Thymus (tissue), 11 donors: Measurements from ENCODE around the gene AGT. TPM values are rescaled to one million over a fixed set of nuclear protein-coding genes. Genes with fewer than 3 reads are reported as not detected.
A peak's percentile ranks its signal among the peaks of the same experiment; 100 is the strongest.
"Not testable (repeated sequence)": the region's sequence is repeated elsewhere in the genome, so short reads cannot be mapped to it uniquely, and the experiment has no call there.

Source experiments
- DNase-seq, 9 donors: peaks; one replicate each; pipeline ENCODE4 v3.0.0-alpha.2; 2013; ENCODE audit warnings: low spot score in 9 of 9, low read depth in 6 of 9, missing footprints in 1 of 9
- H3K27ac ChIP-seq, 2 donors: one replicate each; pipeline ENCODE4 v1.5.1; 2013; ENCODE audit warnings: control low read depth in 1 of 2, low read depth in 1 of 2, low read length in 1 of 2, mild to moderate bottlenecking in 1 of 2, moderate library complexity in 1 of 2
- H3K27me3 ChIP-seq, 2 donors: one replicate each; pipeline ENCODE4 v1.5.1; 2013; ENCODE audit warnings: low read length in 1 of 2; ENCODE audit not compliant: control insufficient read depth in 2 of 2, insufficient read depth in 1 of 2
- H3K36me3 ChIP-seq, 2 donors: one replicate each; pipeline ENCODE4 v1.5.1; 2013; ENCODE audit warnings: low read length in 1 of 2, mild to moderate bottlenecking in 1 of 2, moderate library complexity in 1 of 2; ENCODE audit not compliant: control insufficient read depth in 2 of 2, insufficient read depth in 2 of 2
- H3K4me1 ChIP-seq, 2 donors: one replicate each; pipeline ENCODE4 v1.5.1; 2013; ENCODE audit warnings: low read length in 2 of 2; ENCODE audit not compliant: control insufficient read depth in 2 of 2, insufficient read depth in 2 of 2
- H3K4me3 ChIP-seq, 2 donors: one replicate each; pipeline ENCODE4 v1.5.1; 2013; ENCODE audit warnings: low read length in 2 of 2, control low read depth in 1 of 2, mild to moderate bottlenecking in 1 of 2
- H3K9me3 ChIP-seq, 2 donors: one replicate each; pipeline ENCODE4 v1.5.1; 2013; ENCODE audit warnings: low read length in 1 of 2, mild to moderate bottlenecking in 1 of 2; ENCODE audit not compliant: control insufficient read depth in 2 of 2, insufficient read depth in 1 of 2
- WGBS: extraction: QIAGEN DNeasy Blood & Tissue Kit; methylation state at CpG from one replicate; pipeline ENCODE4 v1.1.7; 2013; 5-methylcytosine and 5-hydroxymethylcytosine counted together
- polyA plus RNA-seq: library from polyadenylated mRNA; stranded (reverse); fragments of 200-250 nt; gene quantifications from one replicate; pipeline ENCODE4 v1.2.3, GENCODE V29; 2013
- total RNA-seq: library from RNA; stranded (reverse); fragments of 120-200 nt; gene quantifications from one replicate; pipeline ENCODE4 v1.2.4, GENCODE V29; 2013
- donor health status: healthy.

AGT gene
- total and polyA plus RNA-seq, 2 donors, result 2.3 to 22.3 TPM

GRCh38 chr1:230679192-230679591 lies 34.7 kb downstream of the AGT start:
- 73% methylated on average over 3 of the region's 3 CpGs for WGBS
- Histone ChIP-seq H3K4me3 (no peak overlapping the region), H3K27ac (no peak overlapping the region), H3K9me3 (no peaks in the 10 kb centered on the region), H3K27me3 (no peaks in the 10 kb centered on the region), H3K4me1 (peaks cover 0 to 4% of the 10 kb centered on the region in 2 donors), H3K36me3 (peaks cover 26 to 63% of the 10 kb centered on the region in 2 donors)
- no peak for DNase-seq

- Histone ChIP-seq H3K27me3 (no peaks in the 10 kb centered on the region), H3K4me3 (no peak overlapping the region), H3K36me3 (peaks cover 23 to 62% of the 10 kb centered on the region in 2 donors), H3K4me1 (peaks cover 0 to 2% of the 10 kb centered on the region in 2 donors), H3K27ac (no peak overlapping the region), H3K9me3 (no peaks in the 10 kb centered on the region)
- 97% methylated on average over 1 of the region's 1 CpG for WGBS
- DNase-seq, result no peak
Measured at GRCh38 chr1:230677200-230677599, 36.7 kb downstream of the AGT start.

- no peaks in the 10 kb centered on the region for H3K27me3 ChIP-seq
- H3K4me3 ChIP-seq, result no peak overlapping the region
- no peaks in the 10 kb centered on the region for H3K9me3 ChIP-seq
- peaks cover 20 to 60% of the 10 kb centered on the region in 2 donors for H3K36me3 ChIP-seq
- no peak for DNase-seq
- 94% methylated on average over 2 of the region's 2 CpGs for WGBS
- no peak overlapping the region for H3K27ac ChIP-seq
- H3K4me1 ChIP-seq, result no peaks in the 10 kb centered on the region
Measured at GRCh38 chr1:230674581-230674980, 39.3 kb downstream of the AGT start.

GRCh38 chr1:230669543-230669942 lies 44.4 kb downstream of the AGT start:
- Histone ChIP-seq H3K4me3 (no peak overlapping the region), H3K9me3 (no peaks in the 10 kb centered on the region), H3K27ac (peak overlapping the region in 1 of 2 donors; percentile 26), H3K4me1 (no peaks in the 10 kb centered on the region), H3K36me3 (peaks cover 40 to 75% of the 10 kb centered on the region in 2 donors), H3K27me3 (no peaks in the 10 kb centered on the region)
- WGBS, result 98% methylated on average over 8 of the region's 8 CpGs
- DNase-seq, result no peak

- H3K27ac ChIP-seq, result no peak overlapping the region
- H3K27me3 ChIP-seq, result no peaks in the 10 kb centered on the region
- H3K9me3 ChIP-seq, result no peaks in the 10 kb centered on the region
- WGBS, result 99% methylated on average over 6 of the region's 6 CpGs
- peaks cover 38 to 67% of the 10 kb centered on the region in 2 donors for H3K36me3 ChIP-seq
- H3K4me1 ChIP-seq, result no peaks in the 10 kb centered on the region
- DNase-seq, result no peak
- no peak overlapping the region for H3K4me3 ChIP-seq
Measured at GRCh38 chr1:230668227-230668626, 45.7 kb downstream of the AGT start.

GRCh38 chr1:230661976-230662375 lies 51.9 kb downstream of the AGT start:
- Histone ChIP-seq H3K27me3 (no peaks in the 10 kb centered on the region), H3K4me3 (no peak overlapping the region), H3K36me3 (peaks cover 26 to 48% of the 10 kb centered on the region in 2 donors), H3K27ac (no peak overlapping the region), H3K4me1 (no peaks in the 10 kb centered on the region), H3K9me3 (no peaks in the 10 kb centered on the region)
- WGBS, result 96% methylated on average over 4 of the region's 4 CpGs
- DNase-seq, result no peak

GRCh38 chr1:230658691-230659090 lies 55.2 kb downstream of the AGT start:
- no peak for DNase-seq
- no peaks in the 10 kb centered on the region for H3K9me3 ChIP-seq
- 98% methylated on average over 2 of the region's 2 CpGs for WGBS
- H3K4me3 ChIP-seq, result no peak overlapping the region
- H3K36me3 ChIP-seq, result peaks cover 13 to 28% of the 10 kb centered on the region in 2 donors
- no peaks in the 10 kb centered on the region for H3K4me1 ChIP-seq
- H3K27ac ChIP-seq, result no peak overlapping the region
- no peaks in the 10 kb centered on the region for H3K27me3 ChIP-seq

GRCh38 chr1:230658103-230658502 lies 55.8 kb downstream of the AGT start:
- peaks cover 13 to 27% of the 10 kb centered on the region in 2 donors for H3K36me3 ChIP-seq
- not testable (repeated sequence) for H3K4me3 ChIP-seq, H3K27ac ChIP-seq, H3K27me3 ChIP-seq, DNase-seq, H3K9me3 ChIP-seq, H3K4me1 ChIP-seq
- 93% methylated on average over 1 of the region's 1 CpG for WGBS

- not testable (repeated sequence) for DNase-seq, H3K4me3 ChIP-seq, H3K4me1 ChIP-seq, H3K27ac ChIP-seq, H3K27me3 ChIP-seq, H3K9me3 ChIP-seq
- WGBS, result 92% methylated on average over 1 of the region's 1 CpG
- H3K36me3 ChIP-seq, result peaks cover 10 to 13% of the 10 kb centered on the region in 2 donors
Measured at GRCh38 chr1:230656719-230657118, 57.2 kb downstream of the AGT start.
